GM12873 (cell line): ENCODE data around the gene TTC38.

ENCODE experiments used
- CTCF ChIP-seq: IDR thresholded peaks from 2 replicates; pipeline ENCODE4 v1.5.1; 2012; ENCODE audit warnings: low read depth, mild to moderate bottlenecking, moderate library complexity, low read length, control low read depth; ENCODE audit not compliant: insufficient read depth; ENCODE audit errors: missing control alignments

TTC38 gene

GRCh38 chr22:46259374-46259773 lies 8.4 kb upstream of the TTC38 start:
- TF ChIP-seq CTCF = no peak

- TF ChIP-seq CTCF = no peak
These were observed 7.8 kb upstream of the TTC38 start for GRCh38 chr22:46260038-46260437.

- TF ChIP-seq CTCF = peak; percentile 10
These were observed 5.2 kb upstream of the TTC38 start for GRCh38 chr22:46262449-46263215.

GRCh38 chr22:46263216-46263590 lies 4.6 kb upstream of the TTC38 start, which contains the start of gene PKDREJ:
PKDREJ (minus strand) TSS chr22:46263343; CDS start chr22:46263322, 21 bp downstream.
- no peak for TF ChIP-seq CTCF

- TF ChIP-seq CTCF = no peak
These were observed 1.8 kb downstream of the TTC38 start for GRCh38 chr22:46269564-46269963.

GRCh38 chr22:46272196-46272595 lies 4.4 kb downstream of the TTC38 start:
- no peak for TF ChIP-seq CTCF

- TF ChIP-seq CTCF = no peak
These were observed 5.1 kb downstream of the TTC38 start for GRCh38 chr22:46272762-46273431.
